Activated CD4-positive, alpha-beta T cell treated with anti-CD3 and anti-CD28 coated beads, Interleukin-2, amount 10 ng/mL, durations not matched to agents 24 days and 14 days (primary cell): ENCODE measurements around the gene RPL7A. TPM values are rescaled to one million over a fixed set of nuclear protein-coding genes. Genes with fewer than 3 reads are reported as not detected.
A peak's percentile ranks its signal among the peaks of the same experiment; 100 is the strongest.
"Not testable (repeated sequence)": the region's sequence is repeated elsewhere in the genome, so short reads cannot be mapped to it uniquely, and the experiment has no call there.

Experiments used
- DNase-seq: peaks from one replicate; pipeline ENCODE4 v3.0.0; 2022
- H3K27ac Mint-ChIP-seq: one replicate; pipeline ENCODE4 v1.8.0; 2022; ENCODE audit warnings: mild to moderate bottlenecking, mixed read lengths
- H3K27me3 Mint-ChIP-seq: one replicate; pipeline ENCODE4 v1.8.0; 2022; ENCODE audit warnings: mixed read lengths
- H3K36me3 Mint-ChIP-seq: one replicate; pipeline ENCODE4 v1.8.0; 2022; ENCODE audit warnings: low read depth, mild to moderate bottlenecking, mixed read lengths
- H3K4me1 Mint-ChIP-seq: one replicate; pipeline ENCODE4 v1.8.0; 2021; ENCODE audit warnings: mixed read lengths
- H3K4me3 Mint-ChIP-seq: one replicate; pipeline ENCODE4 v1.8.0; 2022; ENCODE audit warnings: mild to moderate bottlenecking, moderate library complexity, mixed read lengths
- H3K9me3 Mint-ChIP-seq: one replicate; pipeline ENCODE4 v1.8.0; 2021; ENCODE audit warnings: mixed read lengths
- intact Hi-C: fragments of 100-400 bp; cut with micrococcal nuclease; formaldehyde crosslinking; loops from one replicate; pipeline ENCODE4 v1.15.1; 2023
- total RNA-seq: library from RNA; stranded (reverse); gene quantifications from 2 replicates; pipeline ENCODE4 v1.2.3, GENCODE V29; 2022

The RPL7A gene
- total RNA-seq, 1 donor from 2014 or later: 2,658 TPM

DNA sequence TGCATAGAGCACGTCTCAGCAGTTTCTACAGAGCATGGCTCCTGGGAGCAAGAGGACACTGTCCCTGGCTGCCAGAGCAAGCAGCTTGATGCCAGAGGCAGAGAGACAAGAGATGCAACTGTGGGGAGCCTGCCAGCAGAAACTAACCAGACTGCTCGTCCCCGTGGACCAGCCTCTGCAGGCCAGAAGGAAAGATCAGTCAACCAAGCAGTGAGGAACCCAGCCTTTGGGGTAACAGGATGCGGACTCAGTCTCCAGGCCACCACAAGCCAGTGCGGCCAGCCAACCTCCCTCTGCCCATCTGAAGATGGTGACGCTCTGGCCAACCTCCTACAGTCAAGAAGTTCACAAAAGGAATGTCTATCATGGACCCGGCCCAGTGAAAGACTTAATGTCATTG lies 24.1 kb downstream of the RPL7A start:
- Mint-ChIP-seq H3K4me1 (peaks cover 62% of the 10 kb centered on the region), H3K4me3 (peak overlapping the region; percentile 84), H3K36me3 (peaks cover 64% of the 10 kb centered on the region), H3K27ac (peak overlapping the region; percentile 94), H3K9me3 (no peaks in the 10 kb centered on the region), H3K27me3 (peaks cover 2% of the 10 kb centered on the region)
- intact Hi-C loops: loop anchor here (5.0 kb wide), 2 partner anchors 185 to 225 kb away; no protein-coding TSS in a partner anchor
- DNase-seq: peak; percentile 62

DNA sequence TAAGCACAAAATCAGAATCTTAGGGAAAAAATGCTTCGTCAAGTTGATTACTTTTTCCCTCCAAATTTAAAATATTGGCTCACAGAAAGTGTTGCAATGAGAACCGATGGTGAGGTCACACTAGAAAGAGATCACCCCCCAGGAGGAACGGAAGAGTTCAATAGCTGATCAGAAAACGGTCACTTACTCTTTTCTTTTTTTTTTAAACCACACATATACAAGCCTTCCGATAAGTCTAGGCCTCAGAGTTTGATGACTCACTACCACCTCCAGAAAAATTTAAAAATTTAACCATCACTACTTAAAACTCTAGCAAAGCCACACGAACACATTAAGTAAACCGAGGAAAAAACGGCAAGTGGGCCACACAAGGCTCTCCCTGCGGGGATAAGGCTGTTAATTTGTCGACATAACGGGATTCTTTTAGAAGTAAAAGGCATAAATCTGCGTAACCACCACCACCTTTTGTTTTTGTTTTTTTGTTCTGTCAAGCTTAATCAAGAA lies 26.6 kb downstream of the RPL7A start:
- Mint-ChIP-seq H3K27ac (peak overlapping the region; percentile 97), H3K4me1 (peaks cover 54% of the 10 kb centered on the region), H3K27me3 (peaks cover 7% of the 10 kb centered on the region), H3K9me3 (no peaks in the 10 kb centered on the region), H3K4me3 (peak overlapping the region; percentile 99), H3K36me3 (peaks cover 49% of the 10 kb centered on the region)
- DNase-seq: peak; percentile 74
- intact Hi-C loops: loop anchor here (5.0 kb wide), 2 partner anchors 187 to 227 kb away; no protein-coding TSS in a partner anchor

DNA sequence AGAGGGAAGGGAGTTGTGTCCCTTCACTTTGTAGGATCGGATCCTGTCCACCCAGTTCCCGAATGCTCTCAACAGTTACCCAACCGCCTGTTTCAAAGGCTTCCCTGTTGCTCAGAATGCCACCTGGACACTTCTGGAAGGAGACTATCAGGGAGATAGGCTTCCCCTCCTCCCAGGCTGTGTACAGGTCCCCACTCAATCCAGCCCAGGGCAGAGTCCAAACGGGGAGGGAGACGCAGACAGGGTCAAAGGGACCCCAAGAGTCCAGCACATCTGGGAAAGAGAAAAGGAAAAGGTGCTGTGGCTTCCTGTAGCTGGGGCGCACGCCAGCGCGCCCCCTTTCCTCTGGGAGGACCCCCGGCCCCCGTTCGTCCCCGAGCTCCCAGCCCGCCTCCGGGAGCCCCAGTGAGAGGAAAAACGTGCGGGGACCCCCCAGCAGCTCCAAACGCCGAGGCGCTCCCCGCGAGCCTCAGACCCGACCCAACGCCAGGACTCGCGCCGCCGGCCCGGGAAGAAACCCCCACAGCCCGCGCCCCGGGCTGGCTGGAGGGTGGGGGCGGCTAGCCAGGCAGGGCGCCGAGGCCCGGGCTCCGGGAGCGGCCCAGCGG lies 27.2 kb downstream of the RPL7A start:
- Mint-ChIP-seq H3K36me3 (peaks cover 43% of the 10 kb centered on the region), H3K9me3 (no peaks in the 10 kb centered on the region), H3K27me3 (peaks cover 7% of the 10 kb centered on the region), H3K4me3 (peak overlapping the region; percentile 99), H3K27ac (peak overlapping the region; percentile 97), H3K4me1 (peaks cover 49% of the 10 kb centered on the region)
- peak; percentile 76 for DNase-seq
- intact Hi-C loops: no loop called here

DNA sequence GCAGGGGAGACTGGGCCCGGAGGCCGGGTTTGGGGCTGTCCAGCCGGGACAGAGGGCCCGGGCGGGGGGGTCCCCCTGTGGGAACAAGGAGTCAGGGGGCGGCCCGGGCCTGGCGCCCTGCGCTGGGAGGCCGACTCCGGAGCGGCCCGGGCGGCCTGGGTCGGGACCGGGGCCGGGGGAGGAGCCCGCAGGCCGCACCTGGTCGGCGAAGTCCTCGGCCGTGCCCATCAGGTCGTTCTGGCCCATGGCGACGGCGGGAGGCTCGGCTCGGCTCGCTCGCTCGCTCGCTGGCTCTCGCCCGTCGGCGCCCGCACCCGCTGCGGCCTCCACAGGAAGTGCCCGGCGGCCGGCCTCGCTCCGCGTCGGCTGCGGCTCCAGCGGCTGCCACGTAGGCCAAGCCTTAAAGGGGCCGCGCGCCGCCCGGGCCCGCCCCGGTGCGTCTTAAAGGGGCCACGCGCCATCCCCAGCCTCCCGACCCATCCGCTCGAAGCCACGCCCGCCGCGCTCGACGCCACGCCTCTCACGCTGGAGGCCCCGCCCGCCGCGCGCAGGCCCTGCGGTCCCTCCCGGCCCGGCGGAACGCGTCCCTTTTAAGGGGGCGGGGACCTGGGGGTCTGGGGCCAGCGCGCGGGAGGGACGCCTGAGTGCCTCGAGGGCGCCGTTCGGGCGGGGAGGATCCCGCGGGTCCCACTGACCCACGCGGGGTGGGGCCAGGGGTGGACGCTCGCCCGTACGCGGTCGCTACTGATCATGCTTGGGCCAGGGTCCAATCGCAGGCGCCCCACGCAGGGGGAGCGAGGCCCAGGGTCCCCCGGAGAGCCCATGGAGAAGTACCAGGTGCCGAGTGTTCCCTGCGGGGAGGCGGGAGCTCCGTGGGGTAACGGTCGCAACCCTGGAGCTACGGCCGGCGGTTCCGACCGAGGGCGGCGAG lies 28.0 kb downstream of the RPL7A start, which contains the start of the genes STKLD1 and SURF4:
Gene STKLD1 (plus strand): TSS at position 643 of the 931 bp plus-strand sequence. CDS start 108 bp downstream, at position 751.
Gene SURF4 (minus strand): TSS at position 337 of the 931 bp plus-strand sequence. CDS start 91 bp downstream, at position 246.
- intact Hi-C loops: loop anchor here (1.0 kb wide), 4 partner anchors 28 to 83 kb away; partner anchors contain the start of genes CACFD1, MED22, REXO4 and RPL7A
- peaks cover 35% of the 10 kb centered on the region for H3K36me3 Mint-ChIP-seq
- peaks cover 7% of the 10 kb centered on the region for H3K27me3 Mint-ChIP-seq
- DNase-seq: peak; percentile 100
- H3K9me3 Mint-ChIP-seq: no peaks in the 10 kb centered on the region
- peak within 1 kb of the TSS; percentile 99 for H3K4me3 Mint-ChIP-seq
- peak within 1 kb of the TSS; percentile 97 for H3K27ac Mint-ChIP-seq
- H3K4me1 Mint-ChIP-seq: peaks cover 42% of the 10 kb centered on the region

DNA sequence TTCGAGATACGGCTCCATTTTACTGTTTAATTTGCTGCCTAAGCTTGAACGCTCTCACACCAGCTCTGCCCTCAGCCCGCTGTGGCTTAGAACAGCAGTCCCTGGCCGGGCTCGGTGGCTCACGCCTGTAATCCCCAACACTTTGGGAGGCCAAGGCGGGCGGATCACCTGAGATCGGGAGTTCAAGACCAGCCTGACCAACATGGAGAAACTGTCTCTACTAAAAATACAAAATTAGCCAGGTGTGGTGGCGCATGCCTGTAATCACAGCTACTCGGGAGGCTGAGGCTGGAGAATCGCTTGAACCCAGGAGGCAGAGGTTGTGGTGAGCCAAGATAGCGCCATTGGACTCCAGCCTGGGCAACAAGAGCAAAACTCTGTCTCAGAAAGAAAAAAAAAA lies 29.3 kb downstream of the RPL7A start:
- H3K27me3 Mint-ChIP-seq, DNase-seq, H3K27ac Mint-ChIP-seq, intact Hi-C loops, H3K9me3 Mint-ChIP-seq: not testable (repeated sequence)
- H3K36me3 Mint-ChIP-seq: peaks cover 23% of the 10 kb centered on the region
- peak overlapping the region; percentile 67 for H3K4me3 Mint-ChIP-seq
- peaks cover 29% of the 10 kb centered on the region for H3K4me1 Mint-ChIP-seq

DNA sequence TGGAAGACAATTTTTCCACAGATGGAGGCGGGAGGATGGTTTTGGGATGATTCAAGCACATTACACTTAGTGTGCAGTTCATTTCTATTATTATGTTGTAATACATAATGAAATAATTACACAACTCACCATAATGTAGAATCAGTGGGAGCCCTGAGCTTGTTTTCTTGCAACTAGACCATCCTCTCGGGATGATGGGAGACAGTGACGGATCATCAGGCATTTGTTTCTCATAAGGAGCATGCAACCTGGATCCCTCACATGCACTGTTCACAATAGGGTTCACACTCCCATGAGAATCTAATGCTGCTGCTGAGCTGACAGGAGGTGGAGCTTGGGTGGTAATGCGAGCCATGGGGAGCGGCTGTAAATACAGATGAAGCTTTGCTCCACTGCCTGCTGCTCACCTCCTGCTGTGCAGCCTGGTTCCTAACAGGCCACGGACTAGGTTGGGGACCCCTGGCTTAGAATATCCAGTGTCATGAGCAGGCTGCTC lies 29.8 kb downstream of the RPL7A start:
- intact Hi-C loops: no loop called here
- Mint-ChIP-seq H3K27me3 (peaks cover 7% of the 10 kb centered on the region), H3K27ac (no peak overlapping the region), H3K4me3 (no peak overlapping the region), H3K36me3 (peaks cover 19% of the 10 kb centered on the region), H3K4me1 (peaks cover 24% of the 10 kb centered on the region), H3K9me3 (no peaks in the 10 kb centered on the region)
- DNase-seq: no peak

DNA sequence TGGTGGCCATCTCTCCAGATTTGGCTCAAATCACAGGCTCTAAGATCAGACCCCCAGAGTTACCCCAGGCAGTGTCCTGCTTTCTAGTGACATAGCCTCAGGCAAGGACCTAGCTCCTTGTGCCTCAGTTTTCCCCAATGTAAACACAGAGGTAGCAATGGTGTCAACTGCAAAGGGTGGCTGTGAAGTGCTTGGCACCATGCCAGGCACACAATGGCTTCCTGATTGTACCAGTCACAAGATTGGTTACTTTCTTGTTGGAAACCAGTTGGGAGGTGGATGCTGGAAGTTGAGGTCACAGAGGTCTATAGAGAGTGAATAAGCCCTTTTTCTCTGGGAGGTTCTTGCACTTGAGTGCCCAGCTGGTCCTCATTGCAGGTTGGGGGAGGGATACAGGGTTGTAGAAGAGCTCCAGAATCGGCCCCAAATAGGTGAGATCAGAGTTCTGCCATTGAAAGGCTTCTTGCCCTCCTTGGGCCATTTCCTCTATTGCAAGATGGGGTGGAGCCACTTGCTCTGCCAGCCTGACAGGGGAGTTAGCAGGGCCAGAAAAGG lies 30.5 kb downstream of the RPL7A start:
- H3K4me1 Mint-ChIP-seq: peaks cover 17% of the 10 kb centered on the region
- intact Hi-C loops: no loop called here
- H3K4me3 Mint-ChIP-seq: no peak overlapping the region
- no peak overlapping the region for H3K27ac Mint-ChIP-seq
- no peak for DNase-seq
- H3K27me3 Mint-ChIP-seq: peaks cover 7% of the 10 kb centered on the region
- H3K9me3 Mint-ChIP-seq: no peaks in the 10 kb centered on the region
- peaks cover 12% of the 10 kb centered on the region for H3K36me3 Mint-ChIP-seq

DNA sequence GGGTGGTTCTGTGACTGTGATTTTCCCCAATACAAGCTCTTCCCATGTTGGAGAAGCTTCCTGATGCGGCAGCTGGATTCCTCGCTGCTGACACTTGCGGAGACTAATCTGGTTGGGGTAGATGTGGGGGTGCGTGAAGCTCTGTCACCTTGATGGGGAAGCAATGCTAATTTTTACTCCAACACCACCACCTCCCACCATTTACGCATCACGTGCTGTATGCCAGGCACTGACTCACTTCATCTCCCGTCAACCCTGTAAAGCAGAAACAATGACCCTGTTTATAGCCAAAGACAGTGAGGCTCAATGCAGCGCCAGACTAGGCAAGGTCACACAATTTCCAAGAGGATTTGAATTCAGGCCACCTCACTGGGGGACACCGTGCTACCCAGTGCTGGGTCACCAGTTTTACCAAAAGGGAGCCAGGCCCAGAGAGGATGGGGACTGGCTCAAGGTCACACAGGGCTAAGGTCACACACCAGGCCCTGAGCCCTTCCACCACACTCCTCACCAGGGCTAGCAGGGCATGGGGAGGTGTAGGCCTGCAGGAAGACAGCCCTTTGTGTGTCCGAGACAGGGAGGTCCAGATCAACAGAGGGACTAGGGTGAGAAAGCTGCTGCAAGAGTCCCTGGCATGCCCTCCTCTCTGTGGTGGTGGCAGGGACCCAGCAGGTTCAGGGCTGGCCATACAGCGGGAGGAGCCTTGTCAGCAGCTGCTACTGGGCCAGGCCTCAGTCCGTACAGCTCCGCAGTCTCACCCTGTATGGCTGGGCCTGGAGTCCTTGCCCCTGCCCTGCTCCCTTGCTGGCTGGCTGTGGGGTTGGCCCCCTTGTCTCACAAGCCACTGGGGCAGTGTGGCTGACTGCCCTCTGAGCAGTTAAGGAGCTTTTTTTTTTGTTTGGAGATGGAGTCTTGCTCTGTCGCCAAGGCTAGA lies 31.4 kb downstream of the RPL7A start:
- intact Hi-C loops: no loop called here
- DNase-seq: no peak
- Mint-ChIP-seq H3K27ac (no peak overlapping the region), H3K27me3 (peaks cover 7% of the 10 kb centered on the region), H3K9me3 (no peaks in the 10 kb centered on the region), H3K36me3 (peaks cover 8% of the 10 kb centered on the region), H3K4me1 (peaks cover 13% of the 10 kb centered on the region), H3K4me3 (no peak overlapping the region)

DNA sequence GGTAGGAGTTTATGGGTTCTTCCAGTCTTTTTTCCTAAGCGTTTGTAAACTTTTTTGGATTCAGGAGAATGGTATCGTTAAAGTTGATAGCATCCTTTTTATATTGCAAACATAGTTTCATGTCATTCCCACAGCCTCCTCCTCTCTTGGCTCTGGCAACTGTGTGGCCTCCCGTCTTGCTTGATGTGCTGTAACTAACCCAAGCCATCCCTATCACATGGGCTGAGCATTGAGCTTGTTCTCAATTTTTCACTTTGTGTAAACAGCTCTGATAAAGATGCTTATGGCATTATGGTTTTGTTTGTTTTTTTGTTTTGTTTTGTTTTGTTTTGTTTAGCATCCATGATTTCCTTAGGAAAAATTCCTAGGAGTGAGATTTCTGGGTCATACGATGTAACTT lies 32.7 kb downstream of the RPL7A start:
- Mint-ChIP-seq H3K36me3 (no peaks in the 10 kb centered on the region), H3K27ac (no peak overlapping the region)
- intact Hi-C loops: no loop called here

DNA sequence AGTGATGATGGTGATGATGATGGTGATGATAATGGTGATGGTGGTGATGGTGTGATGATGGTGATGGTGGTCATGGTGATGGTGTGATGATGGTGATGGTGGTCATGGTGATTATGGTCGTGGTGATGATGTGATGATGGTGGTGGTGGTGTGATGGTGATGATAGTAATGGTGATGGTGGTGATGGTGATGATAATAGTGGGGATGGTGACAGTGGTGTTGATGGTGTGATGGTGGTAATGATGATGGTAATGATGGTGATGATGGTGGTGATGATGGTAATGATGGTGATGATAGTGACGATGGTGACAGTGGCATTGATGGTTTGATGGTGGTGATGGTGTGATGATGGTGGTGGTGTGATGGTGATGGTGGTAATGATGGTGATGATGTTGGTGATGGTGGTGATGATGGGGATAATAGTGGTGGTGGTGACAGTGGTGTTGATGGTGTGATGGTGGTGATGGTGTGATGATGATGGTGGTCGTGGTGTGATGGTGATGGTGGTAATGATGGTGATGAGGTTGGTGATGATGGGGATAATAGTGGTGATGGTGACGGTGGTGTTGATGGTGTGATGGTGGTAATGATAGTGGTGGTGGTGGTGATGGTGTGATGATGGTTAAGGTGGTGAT lies 34.6 kb downstream of the RPL7A start:
- DNase-seq: no peak
- Mint-ChIP-seq H3K4me3 (no peak overlapping the region), H3K27me3 (peaks cover 3% of the 10 kb centered on the region), H3K36me3 (no peaks in the 10 kb centered on the region), H3K4me1 (peaks cover 4% of the 10 kb centered on the region), H3K27ac (no peak overlapping the region), H3K9me3 (no peaks in the 10 kb centered on the region)
- intact Hi-C loops: no loop called here

More for the DNA sequence above, 32.7 kb downstream of the RPL7A start:
- H3K4me1 Mint-ChIP-seq: peaks cover 6% of the 10 kb centered on the region
- DNase-seq: no peak
- H3K27me3 Mint-ChIP-seq: peaks cover 5% of the 10 kb centered on the region
- H3K4me3 Mint-ChIP-seq: no peak overlapping the region
- no peaks in the 10 kb centered on the region for H3K9me3 Mint-ChIP-seq

DNA sequence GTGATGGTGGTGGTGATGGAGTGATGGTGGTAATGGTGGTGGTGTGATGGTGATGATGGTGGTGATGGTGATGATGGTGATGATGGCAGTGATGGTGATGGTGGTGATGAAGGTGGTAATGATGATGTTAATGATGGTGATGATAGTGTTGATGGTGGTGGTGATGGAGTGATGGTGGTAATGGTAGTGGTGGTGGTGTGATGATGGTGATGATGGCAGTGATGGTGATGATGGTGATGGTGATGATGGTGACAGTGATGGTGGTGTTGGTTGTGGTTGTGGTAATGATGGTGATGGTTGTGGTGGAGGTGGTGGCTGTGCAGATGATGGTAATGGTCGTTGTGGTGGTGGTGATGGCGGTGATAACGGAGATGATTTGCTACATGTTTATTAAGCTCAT lies 35.4 kb downstream of the RPL7A start:
- DNase-seq: no peak
- intact Hi-C loops: no loop called here
- Mint-ChIP-seq H3K27me3 (no peaks in the 10 kb centered on the region), H3K4me3 (no peak overlapping the region), H3K27ac (no peak overlapping the region), H3K36me3 (no peaks in the 10 kb centered on the region), H3K9me3 (no peaks in the 10 kb centered on the region), H3K4me1 (peaks cover 2% of the 10 kb centered on the region)

DNA sequence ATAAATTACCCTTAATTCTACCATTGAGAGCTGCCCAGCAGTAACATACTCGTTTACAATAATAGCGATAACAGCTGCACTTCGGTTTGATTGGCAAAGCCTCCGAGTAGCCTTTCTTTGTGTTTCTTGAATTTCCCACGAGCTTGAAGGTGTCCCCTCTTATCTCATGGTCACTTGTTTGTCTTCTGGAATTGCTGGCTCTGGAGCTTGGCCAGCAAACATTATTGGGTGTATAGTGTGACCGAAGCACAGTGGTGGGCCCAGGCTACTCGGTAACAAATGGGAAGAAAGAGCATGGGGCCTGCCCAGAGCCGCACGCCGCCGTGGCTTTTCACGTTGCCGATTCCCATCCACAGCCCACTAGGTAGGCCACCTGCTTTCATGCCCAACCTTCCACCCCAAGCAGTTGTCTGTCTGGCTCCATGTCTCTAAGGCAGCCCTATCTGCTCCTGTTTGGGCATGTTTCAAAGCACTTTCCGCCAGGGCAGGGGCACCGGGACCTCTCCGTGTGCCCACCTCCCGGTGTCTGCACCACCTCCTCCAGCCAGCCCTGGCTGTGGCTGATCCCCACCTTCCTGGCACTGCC lies 36.8 kb downstream of the RPL7A start:
- Mint-ChIP-seq H3K27ac (no peak overlapping the region), H3K36me3 (no peaks in the 10 kb centered on the region), H3K27me3 (no peaks in the 10 kb centered on the region), H3K4me1 (no peaks in the 10 kb centered on the region), H3K9me3 (no peaks in the 10 kb centered on the region), H3K4me3 (no peak overlapping the region)
- intact Hi-C loops: no loop called here
- DNase-seq: no peak
